NCI-H446 (cell line): ENCODE data around the gene GALNT13.

Experiments
- DNase-seq, 2 experiments: peaks; one replicate each; lab custom pipeline; 2025; lab: John Stamatoyannopoulos, UW

GALNT13 gene

DNA sequence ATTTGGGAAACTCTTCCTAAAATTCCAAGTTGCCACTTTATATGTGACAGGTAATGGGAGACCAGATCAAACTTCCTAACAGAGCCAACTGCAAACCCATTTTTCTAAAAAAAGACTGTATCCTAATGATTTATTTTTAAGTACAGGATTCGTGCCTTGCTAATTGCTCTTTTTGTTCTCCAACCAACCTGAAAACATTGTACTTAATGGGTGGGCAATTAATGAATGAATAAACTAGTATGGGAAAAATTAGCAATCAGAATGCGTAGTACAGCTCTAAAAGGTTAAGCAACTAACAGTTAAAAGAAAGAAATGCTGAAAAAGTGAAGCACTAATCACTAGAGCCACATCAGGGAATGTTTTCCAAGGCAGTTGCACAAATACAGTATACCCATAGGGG is 609.6 kb downstream of the GALNT13 start:
- DNase-seq: no peak

DNA sequence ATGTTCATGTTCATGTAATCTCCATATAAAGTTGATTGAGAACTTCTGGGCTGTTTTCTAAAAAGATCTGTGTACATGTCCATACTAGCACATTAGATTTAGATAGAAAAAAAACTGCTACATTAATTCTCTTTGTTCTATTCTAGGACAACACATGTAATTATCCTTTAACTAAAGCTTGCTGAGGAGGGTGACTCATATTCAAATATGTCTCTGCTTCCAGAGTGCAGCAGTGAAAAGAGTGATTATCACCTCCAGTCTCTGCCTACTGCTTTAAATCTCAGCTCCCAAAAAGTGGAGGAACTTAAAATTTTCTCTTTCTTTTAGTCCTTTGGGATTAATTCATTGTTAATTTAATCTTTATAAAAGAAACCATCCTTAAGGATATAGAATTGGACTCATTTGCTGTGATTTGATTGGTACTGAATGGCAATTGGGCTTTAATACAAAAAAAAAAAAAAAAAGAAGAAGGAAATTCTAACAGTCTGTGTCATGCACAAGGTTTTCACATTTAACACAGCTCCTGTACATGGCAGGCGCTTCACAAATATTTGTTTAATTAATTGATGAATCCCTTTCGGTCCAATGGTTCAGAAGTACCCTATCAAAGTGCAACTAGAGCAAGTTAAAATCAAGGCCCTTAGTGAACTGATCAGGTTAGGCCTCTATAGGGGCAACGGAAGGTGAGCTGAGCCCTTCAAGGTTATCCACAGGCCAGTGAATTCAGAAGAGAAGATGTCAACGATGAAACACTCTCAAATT is 612.8 kb downstream of the GALNT13 start:
- peak in 1 of 2 experiments; percentile 24 for DNase-seq

DNA sequence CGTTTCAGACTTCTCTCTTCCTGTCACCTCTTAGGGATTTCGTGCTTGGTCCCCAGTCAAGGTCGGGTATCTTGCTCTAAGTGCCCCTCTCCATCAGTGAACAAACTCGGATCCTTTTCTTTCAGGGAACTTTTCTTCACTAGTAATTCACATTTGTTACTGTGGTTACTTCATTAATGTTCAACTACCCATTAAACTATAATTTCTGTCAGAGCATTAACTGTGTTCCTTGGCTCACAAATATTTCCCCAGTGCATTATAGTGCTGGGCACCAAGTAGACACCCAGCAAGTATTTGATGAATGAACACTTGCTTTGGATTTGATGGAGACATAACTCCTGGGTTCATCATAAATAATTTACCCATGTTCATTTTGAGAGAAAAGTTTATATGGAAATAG is 617.1 kb downstream of the GALNT13 start:
- DNase-seq: no peak

DNA sequence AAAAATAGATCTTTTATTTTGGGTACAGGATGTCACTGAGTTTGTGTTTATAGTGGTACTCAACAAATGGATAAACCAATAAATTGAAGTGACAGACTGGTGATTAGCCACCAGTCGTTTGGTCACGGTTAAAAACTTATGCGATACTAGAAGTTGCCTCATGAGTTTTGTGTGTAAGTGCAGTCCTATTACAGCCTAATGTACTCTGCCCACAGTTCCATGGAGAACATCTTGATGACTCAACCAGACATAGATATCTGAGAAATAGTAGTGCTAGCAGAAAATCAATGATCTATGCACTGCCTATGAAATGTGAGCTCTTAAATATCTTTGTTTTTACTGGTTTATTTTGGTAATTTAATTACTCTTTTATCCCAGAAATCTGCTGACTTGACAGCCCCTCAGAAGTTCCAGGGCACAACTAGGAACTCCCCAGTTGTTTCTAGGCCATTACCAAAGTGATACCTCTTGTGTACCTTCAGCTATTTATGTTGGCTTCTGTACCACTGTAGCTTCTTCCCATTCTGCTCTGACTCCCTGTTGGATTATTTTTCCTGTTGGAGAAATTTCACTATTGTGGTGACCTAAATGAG is 617.6 kb downstream of the GALNT13 start:
- no peak for DNase-seq

DNA sequence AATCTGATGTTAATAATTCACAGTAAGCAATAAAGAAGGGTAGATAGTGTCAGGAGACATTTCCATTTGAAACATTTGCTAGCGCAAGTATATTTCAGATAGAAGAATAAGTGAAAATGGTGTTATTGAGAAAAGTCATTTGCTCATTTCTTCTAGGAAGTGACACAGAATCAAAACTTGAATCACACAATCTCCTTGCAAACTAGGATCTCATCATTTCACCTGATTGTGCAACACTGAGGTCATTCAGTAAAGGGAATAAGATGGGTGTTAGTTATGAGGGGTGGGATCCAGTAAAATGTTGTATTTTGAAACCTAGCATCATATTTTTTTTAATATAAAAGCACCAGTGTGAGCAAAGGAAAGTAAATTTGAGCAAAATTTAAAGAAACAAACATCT is 618.8 kb downstream of the GALNT13 start:
- no peak for DNase-seq

DNA sequence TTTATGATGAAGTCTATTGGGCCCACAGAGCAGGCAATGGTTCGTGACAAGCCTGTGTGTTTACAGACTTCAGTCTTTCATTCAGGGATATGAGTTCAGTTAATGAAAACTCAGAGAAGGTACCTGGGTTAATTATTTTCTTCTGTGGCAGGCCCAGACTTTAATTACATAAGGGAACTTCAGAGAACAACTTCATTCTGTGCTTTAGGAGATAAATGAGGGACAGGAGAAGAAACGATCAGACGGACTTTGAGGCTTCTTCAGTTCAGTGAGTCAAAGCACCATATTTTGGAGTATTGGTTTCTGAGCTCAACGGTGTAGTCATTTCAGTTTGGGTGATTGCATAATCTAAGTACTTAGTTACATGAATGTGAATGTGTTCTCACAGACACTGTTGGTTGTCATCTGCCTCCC is 623.7 kb downstream of the GALNT13 start:
- DNase-seq: no peak

DNA sequence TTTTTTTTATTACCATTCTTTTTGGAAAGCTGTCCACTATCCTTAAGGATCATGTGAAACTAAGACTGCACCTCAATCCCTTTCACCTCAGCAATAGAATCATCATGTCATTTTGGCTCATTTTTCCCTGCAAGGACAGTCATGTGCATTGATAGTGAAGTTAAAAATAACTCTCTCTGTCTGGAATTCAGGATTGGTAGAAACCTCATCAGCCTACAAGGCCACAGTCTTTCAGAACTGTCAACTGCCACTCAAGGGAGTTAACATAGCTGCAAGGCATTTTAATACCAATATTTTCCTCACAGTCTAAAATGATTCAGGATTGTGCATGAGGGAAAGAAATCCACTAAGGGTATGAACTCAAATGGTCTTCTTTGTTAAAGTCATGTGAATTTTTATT is 625.3 kb downstream of the GALNT13 start:
- DNase-seq: no peak
